Activated T-cell treated with anti-CD3 and anti-CD28 coated beads, Interleukin-2, amount 50 U/mL, for 72 hours (primary cell): Measurements from ENCODE around the gene OLFM1. TPM values are rescaled to one million over a fixed set of nuclear protein-coding genes. Genes with fewer than 3 reads are reported as not detected.
"Not testable (repeated sequence)": the region's sequence is repeated elsewhere in the genome, so short reads cannot be mapped to it uniquely, and the experiment has no call there.

Experiments used
- ATAC-seq, 2 donors: fragments of 150-1000 bp; cut with Tn5 transposase; replicated peaks in 1 of 2; 2 replicates each; pipeline ENCODE4 v1.10.0; 2021; ENCODE audit warnings: moderate library complexity in 2 of 2, mild to moderate bottlenecking in 1 of 2
- DNase-seq, 2 donors: peaks; one replicate each; pipeline ENCODE4 v3.0.0; 2021 to 2022; ENCODE audit warnings: mixed read lengths in 1 of 2
- H3K27ac Mint-ChIP-seq: one replicate; pipeline ENCODE4 v1.8.0; 2022; ENCODE audit warnings: mild to moderate bottlenecking, moderate library complexity, mixed read lengths
- H3K27me3 Mint-ChIP-seq: one replicate; pipeline ENCODE4 v1.8.0; 2022; ENCODE audit warnings: low read depth, mixed read lengths
- H3K36me3 Mint-ChIP-seq, 2 donors: one replicate each; pipeline ENCODE4 v1.8.0; 2022; ENCODE audit warnings: mixed read lengths in 2 of 2, mild to moderate bottlenecking in 1 of 2; ENCODE audit not compliant: insufficient read depth in 2 of 2
- H3K4me1 Mint-ChIP-seq: one replicate; pipeline ENCODE4 v1.8.0; 2022; ENCODE audit warnings: low read depth, mixed read lengths
- H3K4me3 Mint-ChIP-seq, 2 donors: one replicate each; pipeline ENCODE4 v1.8.0; 2022; ENCODE audit warnings: mild to moderate bottlenecking in 2 of 2, mixed read lengths in 2 of 2, moderate library complexity in 2 of 2
- H3K9me3 Mint-ChIP-seq, 2 donors: one replicate each; pipeline ENCODE4 v1.8.0; 2022; ENCODE audit warnings: mixed read lengths in 2 of 2
- total RNA-seq, 2 donors: library from RNA; stranded (reverse); gene quantifications; one replicate each; pipeline ENCODE4 v1.2.3, GENCODE V29; 2022

Gene OLFM1
- total RNA-seq, 2 donors from 2014 or later: 0.70 TPM; not detected in 1

GRCh38 chr9:135147938-135148337 is 60.5 kb downstream of the OLFM1 start:
- DNase-seq (no peak), ATAC-seq (no peak)
- no peaks in the 10 kb centered on the region for H3K4me1 Mint-ChIP-seq
- H3K27ac Mint-ChIP-seq: no peak overlapping the region
- no peak overlapping the region for H3K4me3 Mint-ChIP-seq
- peaks cover 0 to 3% of the 10 kb centered on the region in 2 donors for H3K9me3 Mint-ChIP-seq
- no peaks in the 10 kb centered on the region for H3K27me3 Mint-ChIP-seq
- no peaks in the 10 kb centered on the region for H3K36me3 Mint-ChIP-seq

GRCh38 chr9:135148386-135148785 is 60.9 kb downstream of the OLFM1 start:
- H3K36me3 Mint-ChIP-seq: no peaks in the 10 kb centered on the region
- ATAC-seq (no peak), DNase-seq (no peak)
- H3K4me1 Mint-ChIP-seq: no peaks in the 10 kb centered on the region
- no peaks in the 10 kb centered on the region for H3K27me3 Mint-ChIP-seq
- H3K9me3 Mint-ChIP-seq: peaks cover 0 to 3% of the 10 kb centered on the region in 2 donors
- no peak overlapping the region for H3K27ac Mint-ChIP-seq
- H3K4me3 Mint-ChIP-seq: no peak overlapping the region

- ATAC-seq, H3K27me3 Mint-ChIP-seq, H3K4me1 Mint-ChIP-seq: not testable (repeated sequence)
These were observed 62.4 kb downstream of the OLFM1 start for GRCh38 chr9:135149901-135150300.

GRCh38 chr9:135150981-135151380 is 63.5 kb downstream of the OLFM1 start:
- Mint-ChIP-seq H3K27me3 (no peaks in the 10 kb centered on the region), H3K27ac (no peak overlapping the region), H3K4me3 (no peak overlapping the region), H3K36me3 (no peaks in the 10 kb centered on the region), H3K9me3 (peaks cover 0 to 3% of the 10 kb centered on the region in 2 donors), H3K4me1 (no peaks in the 10 kb centered on the region)
- ATAC-seq: no peak
- DNase-seq: no peak

More at GRCh38 chr9:135149901-135150300, 62.4 kb downstream of the OLFM1 start:
- not testable (repeated sequence) for H3K36me3 Mint-ChIP-seq, H3K9me3 Mint-ChIP-seq, H3K27ac Mint-ChIP-seq, DNase-seq, H3K4me3 Mint-ChIP-seq

- Mint-ChIP-seq H3K27me3 (peaks cover 5% of the 10 kb centered on the region), H3K27ac (no peak overlapping the region), H3K36me3 (no peaks in the 10 kb centered on the region), H3K4me3 (no peak overlapping the region), H3K4me1 (no peaks in the 10 kb centered on the region), H3K9me3 (peaks cover 0 to 3% of the 10 kb centered on the region in 2 donors)
- no peak for ATAC-seq
- no peak for DNase-seq
These were observed 64.5 kb downstream of the OLFM1 start for GRCh38 chr9:135151757-135152613.

- DNase-seq (no peak), ATAC-seq (no peak)
- H3K4me3 Mint-ChIP-seq: no peak overlapping the region
- peaks cover 4% of the 10 kb centered on the region in 2 donors for H3K9me3 Mint-ChIP-seq
- H3K27ac Mint-ChIP-seq: no peak overlapping the region
- no peaks in the 10 kb centered on the region for H3K36me3 Mint-ChIP-seq
- peaks cover 13% of the 10 kb centered on the region for H3K27me3 Mint-ChIP-seq
- no peaks in the 10 kb centered on the region for H3K4me1 Mint-ChIP-seq
These were observed 65.3 kb downstream of the OLFM1 start for GRCh38 chr9:135152614-135153334.

GRCh38 chr9:135154050-135154615 is 66.7 kb downstream of the OLFM1 start:
- Mint-ChIP-seq H3K36me3 (no peaks in the 10 kb centered on the region), H3K9me3 (peaks cover 4% of the 10 kb centered on the region in 2 donors), H3K4me1 (no peaks in the 10 kb centered on the region), H3K27me3 (peaks cover 14% of the 10 kb centered on the region), H3K27ac (no peak overlapping the region), H3K4me3 (no peak overlapping the region)
- no peak for ATAC-seq
- no peak for DNase-seq

- H3K4me3 Mint-ChIP-seq: no peak overlapping the region
- ATAC-seq: no peak
These were observed 67.9 kb downstream of the OLFM1 start for GRCh38 chr9:135155396-135155795.

GRCh38 chr9:135156525-135157510 is 69.3 kb downstream of the OLFM1 start:
- no peak for ATAC-seq
- Mint-ChIP-seq H3K4me3 (no peak overlapping the region), H3K4me1 (no peaks in the 10 kb centered on the region), H3K36me3 (no peaks in the 10 kb centered on the region), H3K27ac (no peak overlapping the region), H3K27me3 (peaks cover 14% of the 10 kb centered on the region), H3K9me3 (peaks cover 2 to 4% of the 10 kb centered on the region in 2 donors)
- no peak for DNase-seq

More at GRCh38 chr9:135155396-135155795, 67.9 kb downstream of the OLFM1 start:
- Mint-ChIP-seq H3K27ac (no peak overlapping the region), H3K4me1 (no peaks in the 10 kb centered on the region), H3K27me3 (peaks cover 14% of the 10 kb centered on the region), H3K36me3 (no peaks in the 10 kb centered on the region), H3K9me3 (peaks cover 4% of the 10 kb centered on the region in 2 donors)
- no peak for DNase-seq

GRCh38 chr9:135157856-135158563 is 70.5 kb downstream of the OLFM1 start:
- H3K36me3 Mint-ChIP-seq: no peaks in the 10 kb centered on the region
- no peak for ATAC-seq
- H3K9me3 Mint-ChIP-seq: peaks cover 2 to 4% of the 10 kb centered on the region in 2 donors
- DNase-seq: no peak
- no peak overlapping the region for H3K27ac Mint-ChIP-seq
- H3K4me3 Mint-ChIP-seq: no peak overlapping the region
- H3K27me3 Mint-ChIP-seq: peaks cover 14% of the 10 kb centered on the region
- no peaks in the 10 kb centered on the region for H3K4me1 Mint-ChIP-seq

- H3K27ac Mint-ChIP-seq: no peak overlapping the region
- no peaks in the 10 kb centered on the region for H3K4me1 Mint-ChIP-seq
- no peak overlapping the region for H3K4me3 Mint-ChIP-seq
- ATAC-seq (no peak), DNase-seq (no peak)
- peaks cover 2 to 4% of the 10 kb centered on the region in 2 donors for H3K9me3 Mint-ChIP-seq
- H3K27me3 Mint-ChIP-seq: peaks cover 14% of the 10 kb centered on the region
- H3K36me3 Mint-ChIP-seq: no peaks in the 10 kb centered on the region
These were observed 71.1 kb downstream of the OLFM1 start for GRCh38 chr9:135158564-135158937.

- ATAC-seq (no peak), DNase-seq (no peak)
- Mint-ChIP-seq H3K27me3 (peaks cover 14% of the 10 kb centered on the region), H3K36me3 (no peaks in the 10 kb centered on the region), H3K4me1 (no peaks in the 10 kb centered on the region), H3K27ac (no peak overlapping the region), H3K4me3 (no peak overlapping the region), H3K9me3 (peaks cover 2 to 4% of the 10 kb centered on the region in 2 donors)
These were observed 72.3 kb downstream of the OLFM1 start for GRCh38 chr9:135159801-135160200.
